Neural crest cell (in vitro differentiated cells): ENCODE results near the gene PAPOLB. TPM values are rescaled to one million over a fixed set of nuclear protein-coding genes. Genes with fewer than 3 reads are reported as not detected.

Experiments used
- DNase-seq: peaks from one replicate; pipeline ENCODE4 v3.0.0; 2021; ENCODE audit warnings: low read depth, mixed read lengths, low spot score
- H3K27ac Mint-ChIP-seq: one replicate; pipeline ENCODE4 v1.8.0; 2021; ENCODE audit warnings: mild to moderate bottlenecking, mixed read lengths; ENCODE audit not compliant: unreplicated experiment
- H3K27me3 Mint-ChIP-seq: 2 replicates; pipeline ENCODE4 v1.8.0; 2021; ENCODE audit warnings: low read depth, mild to moderate bottlenecking, mixed read lengths
- H3K36me3 Mint-ChIP-seq: 2 replicates; pipeline ENCODE4 v1.8.0; 2021; ENCODE audit warnings: low read depth, mild to moderate bottlenecking, mixed read lengths
- H3K4me1 Mint-ChIP-seq: 2 replicates; pipeline ENCODE4 v1.8.0; 2021; ENCODE audit warnings: mixed read lengths
- H3K4me3 Mint-ChIP-seq: one replicate; pipeline ENCODE4 v1.8.0; 2021; ENCODE audit warnings: mild to moderate bottlenecking, mixed read lengths
- H3K9me3 Mint-ChIP-seq: 2 replicates; pipeline ENCODE4 v1.8.0; 2021; ENCODE audit warnings: mixed read lengths
- total RNA-seq: library from RNA; stranded (reverse); gene quantifications from 2 replicates; pipeline ENCODE4 v1.2.1, GENCODE V29; 2021
- TF ChIP-seq, protein P1 (sequence below): fragments of 200-600 bp; sonication (generic); conservative IDR thresholded peaks from 2 replicates; pipeline ENCODE4 v1.5.0; 2021; ENCODE audit warnings: antibody characterized with exemption, mild to moderate bottlenecking

Gene PAPOLB
- total RNA-seq, 1 donor from 2014 or later, result 0.26 TPM

DNA sequence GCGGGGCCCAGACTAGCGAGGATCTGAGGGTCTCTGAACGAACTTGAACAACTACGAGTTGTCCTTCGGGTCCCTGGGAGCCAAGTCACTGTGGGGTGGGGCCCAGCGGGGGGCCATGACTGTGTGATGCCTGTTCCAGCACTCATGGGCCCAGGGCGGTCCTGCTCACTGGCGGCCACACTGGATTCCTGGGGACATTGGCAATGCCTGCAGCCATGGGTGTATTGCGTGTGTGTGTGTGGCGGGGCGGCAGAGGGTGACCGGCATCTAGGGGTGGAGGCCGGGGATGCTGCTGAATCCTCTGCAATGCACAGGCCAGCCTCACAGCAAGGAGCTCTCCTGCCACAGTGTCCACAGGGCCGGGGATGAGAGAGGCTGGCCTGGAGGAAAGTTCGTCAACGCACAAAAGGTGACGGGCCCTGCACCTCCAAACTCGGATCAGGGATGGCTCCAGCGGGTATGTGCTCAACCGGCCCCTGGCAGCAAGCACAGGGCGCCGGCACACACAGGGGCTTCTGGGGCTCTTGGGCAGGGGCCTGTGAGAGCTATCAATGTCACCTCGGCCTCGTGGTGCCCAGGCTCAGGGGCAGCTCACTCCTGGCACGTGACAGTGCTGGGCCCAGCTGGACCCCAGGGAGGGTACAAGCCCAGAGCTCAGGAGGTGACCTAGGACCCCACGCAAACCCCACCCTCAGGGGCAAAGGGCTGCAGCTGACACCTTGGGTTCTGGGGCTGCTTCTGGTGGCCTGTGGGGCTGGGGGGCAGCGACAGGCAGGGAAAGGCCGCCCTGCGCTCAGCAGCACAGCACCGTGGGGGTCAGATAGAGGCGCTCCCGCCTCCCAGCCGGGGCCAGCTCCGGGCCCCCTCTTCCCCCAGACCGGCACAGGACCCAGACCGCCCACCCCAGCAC lies 27.9 kb downstream of the PAPOLB start:
- Mint-ChIP-seq H3K4me3 (no peak overlapping the region), H3K4me1 (peaks cover 12% of the 10 kb centered on the region)

GRCh38 chr7:4833176-4833575 lies 28.7 kb downstream of the PAPOLB start:
- DNase-seq, result no peak
- Mint-ChIP-seq H3K4me1 (peaks cover 12% of the 10 kb centered on the region), H3K36me3 (no peaks in the 10 kb centered on the region), H3K4me3 (no peak overlapping the region), H3K9me3 (no peaks in the 10 kb centered on the region), H3K27me3 (no peaks in the 10 kb centered on the region), H3K27ac (no peak overlapping the region)
- TF ChIP-seq, protein P1, sequence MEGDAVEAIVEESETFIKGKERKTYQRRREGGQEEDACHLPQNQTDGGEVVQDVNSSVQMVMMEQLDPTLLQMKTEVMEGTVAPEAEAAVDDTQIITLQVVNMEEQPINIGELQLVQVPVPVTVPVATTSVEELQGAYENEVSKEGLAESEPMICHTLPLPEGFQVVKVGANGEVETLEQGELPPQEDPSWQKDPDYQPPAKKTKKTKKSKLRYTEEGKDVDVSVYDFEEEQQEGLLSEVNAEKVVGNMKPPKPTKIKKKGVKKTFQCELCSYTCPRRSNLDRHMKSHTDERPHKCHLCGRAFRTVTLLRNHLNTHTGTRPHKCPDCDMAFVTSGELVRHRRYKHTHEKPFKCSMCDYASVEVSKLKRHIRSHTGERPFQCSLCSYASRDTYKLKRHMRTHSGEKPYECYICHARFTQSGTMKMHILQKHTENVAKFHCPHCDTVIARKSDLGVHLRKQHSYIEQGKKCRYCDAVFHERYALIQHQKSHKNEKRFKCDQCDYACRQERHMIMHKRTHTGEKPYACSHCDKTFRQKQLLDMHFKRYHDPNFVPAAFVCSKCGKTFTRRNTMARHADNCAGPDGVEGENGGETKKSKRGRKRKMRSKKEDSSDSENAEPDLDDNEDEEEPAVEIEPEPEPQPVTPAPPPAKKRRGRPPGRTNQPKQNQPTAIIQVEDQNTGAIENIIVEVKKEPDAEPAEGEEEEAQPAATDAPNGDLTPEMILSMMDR, result no peak

More for the DNA sequence above, 27.9 kb downstream of the PAPOLB start:
- no peak for DNase-seq
- Mint-ChIP-seq H3K36me3 (no peaks in the 10 kb centered on the region), H3K27ac (no peak overlapping the region), H3K27me3 (no peaks in the 10 kb centered on the region), H3K9me3 (no peaks in the 10 kb centered on the region)
- TF ChIP-seq, protein P1, result no peak

- Mint-ChIP-seq H3K27ac (peak overlapping the region; percentile 46), H3K9me3 (no peaks in the 10 kb centered on the region), H3K36me3 (no peaks in the 10 kb centered on the region), H3K27me3 (no peaks in the 10 kb centered on the region), H3K4me3 (no peak overlapping the region), H3K4me1 (peaks cover 12% of the 10 kb centered on the region)
- no peak for DNase-seq
- TF ChIP-seq, protein P1, result no peak
These were observed 29.1 kb downstream of the PAPOLB start for GRCh38 chr7:4832711-4833110.

GRCh38 chr7:4831723-4832495 lies 29.9 kb downstream of the PAPOLB start:
- TF ChIP-seq, protein P1, result no peak
- H3K27ac Mint-ChIP-seq, result no peak overlapping the region
- peaks cover 6% of the 10 kb centered on the region for H3K4me1 Mint-ChIP-seq
- no peaks in the 10 kb centered on the region for H3K27me3 Mint-ChIP-seq
- no peak overlapping the region for H3K4me3 Mint-ChIP-seq
- DNase-seq, result no peak
- no peaks in the 10 kb centered on the region for H3K9me3 Mint-ChIP-seq
- H3K36me3 Mint-ChIP-seq, result no peaks in the 10 kb centered on the region

GRCh38 chr7:4830176-4830575 lies 31.7 kb downstream of the PAPOLB start:
- Mint-ChIP-seq H3K27me3 (no peaks in the 10 kb centered on the region), H3K4me1 (peaks cover 6% of the 10 kb centered on the region), H3K27ac (no peak overlapping the region), H3K9me3 (no peaks in the 10 kb centered on the region), H3K36me3 (no peaks in the 10 kb centered on the region), H3K4me3 (no peak overlapping the region)
- TF ChIP-seq, protein P1, result peak; percentile 83
- DNase-seq, result peak; percentile 74
